Measurements from ENCODE around the gene C10orf143.

The C10orf143 gene

DNA sequence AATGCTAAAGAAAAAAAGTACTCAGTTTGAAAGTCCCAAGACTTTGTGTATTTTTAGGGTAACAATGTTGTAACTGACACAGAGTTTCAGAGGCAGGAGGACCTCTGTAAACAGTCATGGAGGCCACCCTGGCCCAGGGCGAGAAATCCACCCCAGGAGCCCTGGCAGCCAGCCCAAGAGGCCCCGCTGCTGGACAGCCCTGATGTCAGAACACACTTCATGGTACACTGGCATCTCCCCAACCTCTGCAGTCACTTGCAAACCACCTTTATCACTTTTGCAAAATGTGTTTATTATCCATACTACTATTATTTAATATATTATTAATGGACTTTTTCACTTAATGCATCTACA is 30.2 kb downstream of the C10orf143 start:
- in situ Hi-C loops (cut with HindIII; ENCODE audit: low sequenced_read_pairs), result no loop called here
- TF ChIP-seq, protein P1, sequence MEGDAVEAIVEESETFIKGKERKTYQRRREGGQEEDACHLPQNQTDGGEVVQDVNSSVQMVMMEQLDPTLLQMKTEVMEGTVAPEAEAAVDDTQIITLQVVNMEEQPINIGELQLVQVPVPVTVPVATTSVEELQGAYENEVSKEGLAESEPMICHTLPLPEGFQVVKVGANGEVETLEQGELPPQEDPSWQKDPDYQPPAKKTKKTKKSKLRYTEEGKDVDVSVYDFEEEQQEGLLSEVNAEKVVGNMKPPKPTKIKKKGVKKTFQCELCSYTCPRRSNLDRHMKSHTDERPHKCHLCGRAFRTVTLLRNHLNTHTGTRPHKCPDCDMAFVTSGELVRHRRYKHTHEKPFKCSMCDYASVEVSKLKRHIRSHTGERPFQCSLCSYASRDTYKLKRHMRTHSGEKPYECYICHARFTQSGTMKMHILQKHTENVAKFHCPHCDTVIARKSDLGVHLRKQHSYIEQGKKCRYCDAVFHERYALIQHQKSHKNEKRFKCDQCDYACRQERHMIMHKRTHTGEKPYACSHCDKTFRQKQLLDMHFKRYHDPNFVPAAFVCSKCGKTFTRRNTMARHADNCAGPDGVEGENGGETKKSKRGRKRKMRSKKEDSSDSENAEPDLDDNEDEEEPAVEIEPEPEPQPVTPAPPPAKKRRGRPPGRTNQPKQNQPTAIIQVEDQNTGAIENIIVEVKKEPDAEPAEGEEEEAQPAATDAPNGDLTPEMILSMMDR (IDR thresholded peaks at IDR 0.05; ENCODE audit: low read depth, low read length, missing control alignments), result no peak
- no peak for DNase-seq (ENCODE audit: low read depth)
- H3K4me3 ChIP-seq (ENCODE audit: low read depth, low read length), result no peak overlapping the region

DNA sequence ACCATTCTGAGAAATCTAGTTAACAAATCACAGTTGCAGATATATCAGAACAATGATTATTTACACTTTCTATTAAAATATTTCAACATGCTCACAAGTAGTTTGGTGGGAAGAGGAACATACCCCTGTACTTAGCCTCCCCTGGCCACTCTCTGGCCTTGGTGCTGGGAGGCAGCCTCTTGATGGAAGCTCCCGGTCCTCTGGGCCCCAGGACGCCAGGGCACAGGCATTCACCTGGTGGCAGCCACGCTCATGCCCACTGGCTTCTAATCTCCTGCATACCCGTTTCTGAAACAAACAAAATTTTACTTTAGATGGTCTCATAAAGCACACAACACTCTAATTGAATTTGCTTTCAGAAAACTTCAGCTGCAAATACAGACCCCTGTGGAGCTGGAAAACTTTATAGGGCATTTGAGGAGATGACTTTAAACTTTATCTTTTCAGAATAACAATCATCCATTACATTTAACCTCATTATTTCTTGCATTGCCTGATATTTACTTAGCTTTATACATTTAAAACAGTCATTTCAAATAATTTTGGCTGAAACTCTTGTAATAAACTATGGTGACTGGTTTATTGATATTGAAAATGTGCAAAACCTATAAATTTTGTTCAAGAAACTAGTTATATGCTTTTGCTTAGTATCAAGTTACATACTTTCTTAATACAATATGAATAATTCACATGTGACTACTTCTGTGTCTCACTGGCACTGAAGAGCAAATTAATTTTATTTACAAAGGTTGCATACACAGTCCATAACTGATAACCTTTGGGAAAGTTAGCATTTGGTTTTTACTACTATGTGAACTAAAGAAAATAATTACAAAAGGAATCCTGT is 30.8 kb downstream of the C10orf143 start:
- no peak overlapping the region for H3K4me3 ChIP-seq (ENCODE audit: low read depth, low read length)
- in situ Hi-C loops (cut with HindIII; ENCODE audit: low sequenced_read_pairs), result no loop called here
- TF ChIP-seq, protein P1 (IDR thresholded peaks at IDR 0.05; ENCODE audit: low read depth, low read length, missing control alignments), result no peak
- no peak for DNase-seq (ENCODE audit: low read depth)

DNA sequence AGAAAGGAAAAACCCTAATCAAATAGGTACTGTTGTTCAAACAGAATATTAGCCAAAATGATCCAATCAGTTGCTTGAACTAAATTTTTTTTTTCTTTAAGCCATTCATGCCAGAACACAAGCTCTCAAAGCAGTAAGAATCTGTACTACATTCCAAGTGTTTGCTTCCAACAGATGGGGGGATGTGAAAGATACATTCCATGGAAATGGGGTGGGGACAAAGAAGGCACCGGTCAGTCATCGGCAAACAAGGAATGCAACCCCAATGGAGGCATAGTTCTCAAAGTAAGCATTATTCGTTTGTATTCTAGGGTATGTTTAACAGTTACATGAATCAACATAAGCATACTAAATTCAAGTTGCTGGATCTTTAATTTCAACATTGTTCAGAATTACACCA is 32.5 kb downstream of the C10orf143 start:
- in situ Hi-C loops (cut with HindIII; ENCODE audit: low sequenced_read_pairs), result no loop called here

DNA sequence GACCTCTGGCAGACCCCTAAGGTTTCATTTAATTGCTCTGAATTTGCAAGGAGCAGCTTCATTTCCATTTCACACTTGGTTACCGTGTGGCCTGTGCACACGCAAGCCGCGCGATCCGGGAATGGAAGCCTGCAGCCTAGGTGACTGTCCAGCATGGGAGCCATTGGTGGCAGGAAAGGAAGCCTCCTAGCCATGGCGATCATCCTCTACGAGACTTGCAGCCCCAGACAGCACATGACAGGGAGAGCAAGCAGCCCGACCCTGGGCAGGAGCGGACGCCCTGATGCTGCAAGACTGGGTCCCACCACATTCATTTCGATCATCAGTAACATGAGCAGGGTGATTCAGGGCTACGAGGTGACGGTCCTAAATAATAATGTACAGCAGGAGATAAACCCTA is 33.9 kb downstream of the C10orf143 start:
- TF ChIP-seq, protein P1 (IDR thresholded peaks at IDR 0.05; ENCODE audit: low read depth, low read length, missing control alignments), result no peak
- no peak overlapping the region for H3K4me3 ChIP-seq (ENCODE audit: low read depth, low read length)
- no peak for DNase-seq (ENCODE audit: low read depth)
- in situ Hi-C loops (cut with HindIII; ENCODE audit: low sequenced_read_pairs), result no loop called here

More for the DNA sequence above, 32.5 kb downstream of the C10orf143 start:
- TF ChIP-seq, protein P1 (IDR thresholded peaks at IDR 0.05; ENCODE audit: low read depth, low read length, missing control alignments), result no peak
- H3K4me3 ChIP-seq (ENCODE audit: low read depth, low read length), result no peak overlapping the region
- DNase-seq (ENCODE audit: low read depth), result no peak

DNA sequence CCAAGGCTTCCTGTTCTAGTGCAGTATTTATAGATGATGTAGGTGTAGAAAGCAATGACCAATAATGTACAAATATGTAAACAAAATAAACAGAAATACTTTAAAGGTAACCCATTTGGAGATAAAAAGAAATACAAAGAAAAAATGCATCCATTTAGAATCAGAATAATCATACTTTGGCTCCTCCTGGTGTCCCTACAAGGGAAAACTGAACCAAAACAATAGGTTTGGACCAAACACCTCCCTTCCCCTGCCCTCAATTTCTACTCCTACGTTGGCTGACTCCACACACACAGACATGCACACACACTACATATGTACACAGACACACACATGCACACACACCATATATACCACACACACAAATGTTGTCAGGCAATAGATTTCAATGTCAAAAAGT is 36.0 kb downstream of the C10orf143 start:
- TF ChIP-seq, protein P1 (IDR thresholded peaks at IDR 0.05; ENCODE audit: low read depth, low read length, missing control alignments), result no peak
- H3K4me3 ChIP-seq (ENCODE audit: low read depth, low read length), result no peak overlapping the region
- DNase-seq (ENCODE audit: low read depth), result no peak
- in situ Hi-C loops (cut with HindIII; ENCODE audit: low sequenced_read_pairs), result no loop called here

DNA sequence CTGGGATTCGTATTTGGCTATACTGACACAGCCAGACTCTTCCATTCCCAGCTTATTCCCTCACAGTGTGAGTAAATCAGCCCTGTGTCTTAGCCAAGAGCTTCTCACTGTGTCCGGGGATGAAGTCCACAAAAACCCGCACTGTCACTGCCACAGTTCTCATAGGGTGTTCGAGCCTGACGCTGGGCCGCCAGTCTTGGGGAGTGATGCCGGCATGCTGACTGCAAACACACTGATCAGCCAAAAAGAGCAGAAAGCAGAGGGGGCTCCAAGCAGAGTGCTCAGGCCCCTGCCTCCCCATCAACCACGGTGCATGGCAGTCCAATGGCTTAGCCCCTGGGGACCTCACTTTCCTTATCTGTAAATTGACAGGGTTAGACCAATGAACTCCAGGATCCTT is 36.7 kb downstream of the C10orf143 start:
- H3K4me3 ChIP-seq (ENCODE audit: low read depth, low read length), result no peak overlapping the region
- in situ Hi-C loops (cut with HindIII; ENCODE audit: low sequenced_read_pairs), result no loop called here
- DNase-seq (ENCODE audit: low read depth), result no peak
- TF ChIP-seq, protein P1 (IDR thresholded peaks at IDR 0.05; ENCODE audit: low read depth, low read length, missing control alignments), result no peak

All from astrocyte of the cerebellum (primary cell).